ENCODE data around the gene LRRC8B.
A peak's percentile ranks its signal among the peaks of the same experiment; 100 is the strongest.

Gene LRRC8B

GRCh38 chr1:89633800-89634625 lies 109.4 kb downstream of the LRRC8B start:
- peak; percentile 41 for DNase-seq (ENCODE audit: low spot score)

- DNase-seq (ENCODE audit: low spot score): peak; percentile 35
Observed at GRCh38 chr1:89635825-89636815, 111.5 kb downstream of the LRRC8B start.

GRCh38 chr1:89637496-89637895 lies 112.9 kb downstream of the LRRC8B start:
- no peak for DNase-seq (ENCODE audit: low spot score)

- no peak for DNase-seq (ENCODE audit: low spot score)
Observed at GRCh38 chr1:89640440-89640839, 115.8 kb downstream of the LRRC8B start.

- DNase-seq (ENCODE audit: low spot score): no peak
Observed at GRCh38 chr1:89641781-89642180, 117.2 kb downstream of the LRRC8B start.

GRCh38 chr1:89643577-89643976 lies 118.9 kb downstream of the LRRC8B start:
- DNase-seq (ENCODE audit: low spot score): no peak

- no peak for DNase-seq (ENCODE audit: low spot score)
Observed at GRCh38 chr1:89644119-89644814, 119.6 kb downstream of the LRRC8B start.

GRCh38 chr1:89646259-89646658 lies 121.6 kb downstream of the LRRC8B start:
- DNase-seq (ENCODE audit: low spot score): no peak
